Activated T-helper 2 cell treated with anti-CD3 and anti-CD28 coated beads, Interferon-gamma antibody, Interleukin-2, Interleukin-4, amounts not matched to agents 10 μg/mL and 5 μg/mL and 100 μg/mL, durations not matched to agents 14 hours and 24 hours and 36 hours (primary cell): ENCODE results near the gene MYO19. TPM values are rescaled to one million over a fixed set of nuclear protein-coding genes. Genes with fewer than 3 reads are reported as not detected.
"Not testable (repeated sequence)": the region's sequence is repeated elsewhere in the genome, so short reads cannot be mapped to it uniquely, and the experiment has no call there.

Experiments
- DNase-seq: peaks from one replicate; pipeline ENCODE4 v3.0.0; 2021; ENCODE audit warnings: low spot score
- H3K27ac Mint-ChIP-seq: one replicate; pipeline ENCODE4 v1.8.0; 2021; ENCODE audit warnings: mixed read lengths
- H3K27me3 Mint-ChIP-seq: one replicate; pipeline ENCODE4 v1.8.0; 2021; ENCODE audit warnings: low read depth, mixed read lengths
- H3K36me3 Mint-ChIP-seq: one replicate; pipeline ENCODE4 v1.8.0; 2021; ENCODE audit warnings: low read depth, mixed read lengths
- H3K4me1 Mint-ChIP-seq: one replicate; pipeline ENCODE4 v1.8.0; 2021; ENCODE audit warnings: low read depth, mixed read lengths
- H3K4me3 Mint-ChIP-seq: one replicate; pipeline ENCODE4 v1.8.0; 2021; ENCODE audit warnings: low read depth, mild to moderate bottlenecking, moderate library complexity, mixed read lengths
- H3K9me3 Mint-ChIP-seq: one replicate; pipeline ENCODE4 v1.8.0; 2021; ENCODE audit warnings: mixed read lengths
- intact Hi-C: fragments of 100-400 bp; cut with micrococcal nuclease; formaldehyde crosslinking; loops from one replicate; pipeline ENCODE4 v1.15.1; 2023
- total RNA-seq: library from RNA; stranded (reverse); gene quantifications from 2 replicates; pipeline ENCODE4 v1.2.3, GENCODE V29; 2022

MYO19 gene
- total RNA-seq, 1 donor from 2014 or later, result 155 TPM

DNA sequence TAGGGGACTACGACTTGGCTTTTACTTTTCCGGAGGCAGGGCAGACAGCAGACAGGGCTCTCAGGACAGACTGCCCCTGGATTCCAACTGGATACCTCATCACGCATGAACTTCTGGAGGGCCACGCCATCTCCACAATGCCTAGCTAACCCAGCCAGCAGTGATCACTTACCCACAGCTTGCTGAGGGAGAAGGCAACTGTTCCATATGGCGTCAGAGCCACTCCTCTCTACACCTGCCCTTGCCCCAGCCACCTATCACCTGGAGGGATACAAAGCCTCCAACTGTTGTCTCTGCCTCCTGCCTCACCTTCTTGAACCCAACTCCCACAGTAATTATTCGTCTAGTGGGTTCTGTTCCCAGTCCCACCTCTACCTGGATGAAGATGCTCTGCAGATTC, 8.8 kb downstream of the MYO19 start:
- no peaks in the 10 kb centered on the region for H3K27me3 Mint-ChIP-seq
- peaks cover 59% of the 10 kb centered on the region for H3K36me3 Mint-ChIP-seq
- no peaks in the 10 kb centered on the region for H3K9me3 Mint-ChIP-seq
- intact Hi-C loops, result no loop called here
- no peak overlapping the region for H3K27ac Mint-ChIP-seq
- no peak overlapping the region for H3K4me3 Mint-ChIP-seq
- no peak for DNase-seq
- H3K4me1 Mint-ChIP-seq, result peaks cover 20% of the 10 kb centered on the region

DNA sequence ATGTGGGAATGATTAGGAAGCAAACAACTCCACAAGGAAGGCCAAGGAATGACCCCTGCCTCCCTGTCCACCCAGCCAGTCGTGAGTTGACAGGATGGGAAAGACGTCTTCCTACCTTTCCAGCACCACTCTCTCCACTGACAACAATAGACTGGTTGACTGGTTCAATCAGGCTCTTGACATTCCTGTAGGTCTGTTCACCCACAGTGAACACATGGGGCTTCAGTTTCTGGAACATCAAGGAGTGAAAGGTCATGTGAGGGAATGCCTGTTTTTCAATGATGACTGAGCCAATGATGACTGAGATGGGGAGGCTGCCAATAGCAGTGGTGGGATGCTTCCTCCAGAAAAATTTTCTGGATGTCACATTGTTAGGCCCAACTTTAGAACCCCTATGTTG, 9.6 kb downstream of the MYO19 start:
- intact Hi-C loops, result no loop called here
- H3K36me3 Mint-ChIP-seq, result peaks cover 67% of the 10 kb centered on the region
- H3K27ac Mint-ChIP-seq, result peak overlapping the region; percentile 9
- no peaks in the 10 kb centered on the region for H3K27me3 Mint-ChIP-seq
- no peaks in the 10 kb centered on the region for H3K9me3 Mint-ChIP-seq
- H3K4me3 Mint-ChIP-seq, result no peak overlapping the region
- DNase-seq, result no peak
- H3K4me1 Mint-ChIP-seq, result peaks cover 23% of the 10 kb centered on the region

DNA sequence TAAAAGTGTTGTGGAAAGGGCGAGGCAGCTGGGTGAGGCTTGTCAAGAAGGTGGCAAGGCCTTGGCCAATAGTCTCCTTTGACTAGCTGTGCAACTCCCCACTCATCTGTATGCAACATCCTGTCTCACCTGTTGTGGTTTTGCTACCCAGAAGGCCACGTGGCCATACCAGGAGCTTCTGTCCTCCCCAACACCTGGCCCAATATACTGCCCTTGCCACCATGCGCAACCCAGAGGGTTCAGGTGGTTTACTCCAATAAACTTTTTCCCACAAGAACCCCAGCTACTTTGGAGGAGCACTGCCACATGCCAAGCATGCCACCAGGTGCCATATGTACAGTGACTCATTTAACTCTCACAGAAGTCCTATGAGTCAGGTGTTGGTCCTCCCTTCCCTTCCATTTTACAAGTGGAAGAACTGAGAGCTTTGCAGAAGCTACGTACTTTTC, 10.2 kb downstream of the MYO19 start:
- peak overlapping the region; percentile 67 for H3K27ac Mint-ChIP-seq
- intact Hi-C loops, result no loop called here
- H3K36me3 Mint-ChIP-seq, result peaks cover 70% of the 10 kb centered on the region
- DNase-seq, result no peak
- peaks cover 21% of the 10 kb centered on the region for H3K4me1 Mint-ChIP-seq
- H3K4me3 Mint-ChIP-seq, result no peak overlapping the region
- H3K27me3 Mint-ChIP-seq, result no peaks in the 10 kb centered on the region
- no peaks in the 10 kb centered on the region for H3K9me3 Mint-ChIP-seq

DNA sequence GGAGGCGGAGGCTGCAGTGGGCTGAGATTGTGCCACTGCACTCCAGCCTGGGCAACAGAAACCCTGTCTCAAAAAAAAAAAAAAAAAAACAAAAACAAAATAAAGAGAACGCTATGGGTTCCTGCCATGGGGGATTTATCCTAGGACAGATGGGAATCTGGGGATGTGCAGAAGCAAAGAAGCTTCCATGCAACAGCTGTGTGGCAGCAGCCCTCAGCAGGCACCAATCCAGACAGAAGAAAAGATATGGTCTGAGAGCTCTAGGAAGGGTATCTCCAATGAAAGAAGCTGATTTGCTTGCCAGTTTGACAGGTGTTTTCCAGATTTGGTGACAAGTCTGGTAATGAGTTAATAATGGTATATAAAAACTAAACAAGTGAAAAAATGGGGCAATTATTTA, 11.6 kb downstream of the MYO19 start:
- Mint-ChIP-seq H3K4me1 (peaks cover 18% of the 10 kb centered on the region), H3K36me3 (peaks cover 74% of the 10 kb centered on the region), H3K9me3 (no peaks in the 10 kb centered on the region), H3K27ac (no peak overlapping the region), H3K4me3 (no peak overlapping the region), H3K27me3 (no peaks in the 10 kb centered on the region)
- intact Hi-C loops, result no loop called here
- no peak for DNase-seq

DNA sequence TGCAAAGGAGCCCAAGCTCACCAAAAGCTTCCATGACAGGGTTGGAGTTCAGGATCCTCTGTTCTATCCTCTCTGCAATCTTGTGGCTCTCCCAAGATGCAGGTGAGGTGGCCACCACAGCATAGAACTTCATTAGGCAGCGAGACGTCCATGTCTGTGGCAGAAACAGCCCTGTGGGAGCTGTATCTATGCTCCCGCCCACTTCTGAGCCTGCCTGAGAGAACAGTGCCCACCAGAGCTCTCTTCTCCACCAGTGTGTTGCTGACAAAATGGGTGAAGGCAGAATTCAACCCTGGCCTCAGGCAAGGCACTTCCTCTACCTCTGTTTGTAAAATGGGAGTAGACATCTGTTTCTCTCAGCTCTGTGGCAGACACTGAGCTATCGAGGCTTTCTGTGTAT, 18.8 kb downstream of the MYO19 start:
- intact Hi-C loops, result no loop called here
- H3K9me3 Mint-ChIP-seq, result no peaks in the 10 kb centered on the region
- no peak for DNase-seq
- H3K4me3 Mint-ChIP-seq, result no peak overlapping the region
- H3K27ac Mint-ChIP-seq, result no peak overlapping the region
- peaks cover 3% of the 10 kb centered on the region for H3K4me1 Mint-ChIP-seq
- H3K36me3 Mint-ChIP-seq, result peaks cover 68% of the 10 kb centered on the region
- H3K27me3 Mint-ChIP-seq, result no peaks in the 10 kb centered on the region

DNA sequence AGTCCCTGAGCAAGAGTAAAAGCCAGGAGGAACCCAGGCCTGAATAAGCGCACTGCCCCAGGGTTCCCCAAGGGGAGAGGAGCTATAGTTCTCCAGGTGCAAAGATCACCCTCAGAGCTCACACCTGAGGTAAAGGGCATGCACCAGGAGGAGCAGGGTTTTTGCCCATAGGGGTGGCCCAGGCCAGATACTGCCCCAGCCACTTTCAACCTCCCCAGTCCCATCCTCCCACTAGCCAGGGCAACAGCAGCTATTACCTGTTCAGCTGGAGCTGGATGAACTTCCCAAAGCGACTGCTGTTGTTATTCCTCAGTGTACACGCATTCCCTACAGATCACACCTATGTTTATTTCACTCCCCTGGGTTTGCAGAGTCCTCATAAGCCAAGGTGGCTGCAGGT, 19.8 kb downstream of the MYO19 start:
- H3K27ac Mint-ChIP-seq, result no peak overlapping the region
- DNase-seq, result no peak
- H3K36me3 Mint-ChIP-seq, result peaks cover 67% of the 10 kb centered on the region
- H3K27me3 Mint-ChIP-seq, result no peaks in the 10 kb centered on the region
- intact Hi-C loops, result no loop called here
- H3K9me3 Mint-ChIP-seq, result no peaks in the 10 kb centered on the region
- H3K4me1 Mint-ChIP-seq, result no peaks in the 10 kb centered on the region
- H3K4me3 Mint-ChIP-seq, result no peak overlapping the region

DNA sequence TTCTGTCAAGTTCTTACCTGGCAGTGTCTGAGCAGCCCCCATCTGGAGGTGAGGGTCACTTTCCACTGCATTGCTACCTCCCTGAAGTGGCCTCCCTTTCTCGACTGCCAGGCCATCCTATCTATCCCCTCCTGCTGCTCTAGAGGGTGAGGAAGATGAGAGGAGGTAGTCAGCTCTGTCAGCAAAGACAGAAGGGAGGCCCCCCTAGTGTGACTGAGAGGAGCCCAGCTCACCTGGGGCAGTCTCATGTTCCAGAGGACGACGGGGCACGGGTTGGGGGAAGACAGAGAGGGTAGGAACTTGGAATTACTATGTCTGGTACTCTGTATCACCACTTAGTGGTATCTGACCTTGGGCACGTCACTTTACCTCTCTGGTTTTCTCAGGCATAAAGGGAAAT, 22.0 kb downstream of the MYO19 start:
- DNase-seq, result no peak
- Mint-ChIP-seq H3K4me3 (no peak overlapping the region), H3K36me3 (peaks cover 73% of the 10 kb centered on the region), H3K27me3 (no peaks in the 10 kb centered on the region), H3K9me3 (no peaks in the 10 kb centered on the region), H3K4me1 (no peaks in the 10 kb centered on the region), H3K27ac (no peak overlapping the region)
- intact Hi-C loops, result no loop called here

DNA sequence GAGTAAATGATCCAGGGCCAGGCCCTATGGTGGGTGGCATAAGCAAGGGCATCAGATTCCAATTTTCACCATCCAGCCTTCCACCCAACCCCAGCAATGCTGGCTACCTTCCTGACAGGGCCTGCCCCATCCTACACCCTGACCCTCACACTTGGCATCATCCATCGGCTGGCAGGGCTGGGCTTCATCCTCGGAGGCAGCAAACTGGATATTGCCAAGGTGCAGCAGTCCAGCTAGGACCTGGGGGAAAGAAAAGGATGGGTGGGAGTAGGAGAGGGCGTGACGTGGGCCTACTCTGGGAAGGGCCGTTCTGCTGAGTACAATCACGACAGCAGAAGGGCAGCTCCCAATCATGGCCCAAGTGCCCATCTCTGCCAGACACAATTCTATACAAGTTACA, 23.5 kb downstream of the MYO19 start:
- H3K9me3 Mint-ChIP-seq, result no peaks in the 10 kb centered on the region
- no peak overlapping the region for H3K27ac Mint-ChIP-seq
- peaks cover 80% of the 10 kb centered on the region for H3K36me3 Mint-ChIP-seq

DNA sequence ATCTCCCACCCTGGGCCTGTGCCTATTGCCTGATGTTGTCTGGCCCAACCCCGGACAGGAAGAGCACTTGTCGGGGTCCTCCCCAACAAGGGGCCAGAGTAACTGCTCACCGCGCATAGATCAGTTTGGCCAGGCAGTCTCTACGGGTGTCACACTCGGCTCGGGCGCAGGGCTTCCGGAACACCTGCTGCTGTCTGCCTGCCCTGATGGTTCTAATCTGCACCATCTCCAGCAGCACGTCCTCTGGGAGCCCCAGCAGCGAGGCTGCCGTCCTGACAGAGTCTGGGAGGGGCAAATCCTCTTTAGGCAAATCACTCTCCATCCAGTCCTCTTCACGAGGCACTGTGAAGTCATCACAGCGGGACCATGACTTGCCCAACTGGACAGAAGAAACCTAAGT, 24.0 kb downstream of the MYO19 start:
- Mint-ChIP-seq H3K4me1 (no peaks in the 10 kb centered on the region), H3K36me3 (peaks cover 84% of the 10 kb centered on the region), H3K27me3 (no peaks in the 10 kb centered on the region), H3K9me3 (no peaks in the 10 kb centered on the region), H3K27ac (no peak overlapping the region), H3K4me3 (no peak overlapping the region)
- DNase-seq, result no peak
- intact Hi-C loops, result no loop called here

More for the DNA sequence above, 23.5 kb downstream of the MYO19 start:
- H3K4me3 Mint-ChIP-seq, result no peak overlapping the region
- H3K27me3 Mint-ChIP-seq, result no peaks in the 10 kb centered on the region
- intact Hi-C loops, result no loop called here
- DNase-seq, result no peak
- no peaks in the 10 kb centered on the region for H3K4me1 Mint-ChIP-seq

DNA sequence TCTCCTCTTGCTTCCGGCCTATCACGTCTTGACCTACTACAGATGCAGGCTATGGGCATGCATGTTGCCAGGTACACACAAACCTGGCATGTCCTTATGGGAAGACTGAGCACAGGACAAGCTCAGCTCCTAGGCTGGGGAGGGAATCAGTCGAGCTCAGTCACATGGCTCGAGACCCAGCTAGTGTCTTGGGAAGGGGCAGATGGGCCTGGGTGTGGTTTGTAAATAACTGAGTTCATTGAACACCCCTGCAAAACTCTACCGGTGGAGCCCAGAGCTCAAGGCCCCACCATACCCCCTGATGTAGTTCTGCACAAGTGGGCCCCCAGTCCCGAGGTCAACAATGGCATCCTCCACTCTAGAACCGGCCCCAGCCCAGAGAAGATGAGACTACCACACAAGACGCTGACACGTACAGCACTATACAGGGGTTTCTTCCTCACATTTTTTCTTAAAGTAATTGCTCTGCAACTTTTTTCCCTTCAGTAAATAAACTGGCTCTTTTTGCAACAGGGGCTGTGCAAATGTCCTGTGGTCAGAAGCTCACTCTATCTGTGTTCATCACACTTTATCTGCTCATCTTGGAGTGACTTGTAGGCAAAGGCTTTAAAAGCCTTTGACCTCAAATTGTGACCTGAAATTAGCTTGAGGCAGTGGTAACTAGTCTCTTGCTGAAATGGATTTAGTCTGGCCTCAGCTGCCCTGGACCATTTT, 25.2 kb downstream of the MYO19 start:
- no peaks in the 10 kb centered on the region for H3K9me3 Mint-ChIP-seq
- no peak overlapping the region for H3K27ac Mint-ChIP-seq
- intact Hi-C loops, result no loop called here
- no peak for DNase-seq
- peaks cover 81% of the 10 kb centered on the region for H3K36me3 Mint-ChIP-seq
- no peak overlapping the region for H3K4me3 Mint-ChIP-seq
- no peaks in the 10 kb centered on the region for H3K4me1 Mint-ChIP-seq
- no peaks in the 10 kb centered on the region for H3K27me3 Mint-ChIP-seq

DNA sequence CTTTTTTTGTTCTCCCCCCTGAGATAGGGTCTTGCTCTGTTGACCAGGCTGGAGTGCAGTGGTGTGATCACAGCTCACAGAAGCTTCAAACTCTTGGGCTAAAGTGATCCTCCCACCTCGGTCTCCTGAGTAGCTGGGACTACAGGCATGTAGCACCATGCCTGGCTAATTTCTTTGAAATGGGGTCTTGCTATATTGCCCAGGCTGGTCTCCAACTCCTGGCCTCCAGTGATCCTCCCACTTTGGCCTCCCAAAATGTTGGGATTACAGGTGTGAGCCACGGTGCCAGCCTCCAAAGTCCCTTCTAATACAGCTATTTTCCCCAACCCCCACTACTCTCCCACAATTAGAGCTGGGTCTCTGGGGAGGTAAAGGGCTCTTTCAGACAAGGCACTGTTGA, 26.2 kb downstream of the MYO19 start:
- DNase-seq, H3K27ac Mint-ChIP-seq, H3K9me3 Mint-ChIP-seq, H3K4me3 Mint-ChIP-seq, H3K4me1 Mint-ChIP-seq, H3K27me3 Mint-ChIP-seq, intact Hi-C loops: not testable (repeated sequence)
- H3K36me3 Mint-ChIP-seq, result peaks cover 81% of the 10 kb centered on the region

DNA sequence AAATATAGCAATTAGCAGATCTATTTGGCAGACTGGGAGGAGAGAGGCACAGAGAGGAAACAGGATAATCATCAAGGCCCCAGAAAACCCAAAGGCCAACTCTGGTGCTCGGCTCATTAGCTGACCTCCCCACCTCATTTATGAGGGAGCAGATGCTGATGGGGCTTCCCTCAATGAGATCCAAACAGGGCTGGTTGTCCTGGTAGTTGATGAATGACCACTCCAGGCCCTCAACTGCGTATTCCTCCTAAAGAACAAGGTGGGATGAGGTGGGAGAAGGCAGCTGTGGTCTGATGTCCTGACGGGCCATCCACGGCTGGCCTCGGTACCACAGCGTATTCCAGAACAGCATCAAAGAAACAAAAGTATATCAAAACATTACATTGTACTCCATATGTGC, 27.4 kb downstream of the MYO19 start:
- H3K36me3 Mint-ChIP-seq, result peaks cover 82% of the 10 kb centered on the region
- no peaks in the 10 kb centered on the region for H3K9me3 Mint-ChIP-seq
- H3K27me3 Mint-ChIP-seq, result no peaks in the 10 kb centered on the region
- H3K4me3 Mint-ChIP-seq, result no peak overlapping the region
- DNase-seq, result no peak
- H3K4me1 Mint-ChIP-seq, result no peaks in the 10 kb centered on the region
- no peak overlapping the region for H3K27ac Mint-ChIP-seq
- intact Hi-C loops, result no loop called here

DNA sequence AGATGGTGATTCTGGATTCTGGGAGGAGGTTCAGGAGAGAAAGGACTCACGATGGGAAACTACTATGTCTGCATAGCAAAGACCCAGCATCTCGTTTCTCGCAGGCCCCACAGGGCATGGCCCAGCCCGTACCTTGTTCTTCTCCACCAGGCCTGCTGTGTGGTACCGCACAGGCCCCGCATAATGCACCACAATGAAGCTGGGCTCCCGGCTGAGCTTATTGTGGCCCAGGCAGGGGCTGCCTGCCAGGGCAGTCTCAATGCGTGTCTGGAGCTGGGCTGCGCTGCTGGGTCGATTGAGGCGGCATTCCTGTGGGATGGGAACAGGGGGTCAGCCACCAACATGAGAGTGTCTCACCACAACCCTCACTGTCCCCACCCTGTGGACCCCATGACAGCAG, 27.8 kb downstream of the MYO19 start:
- Mint-ChIP-seq H3K27ac (no peak overlapping the region), H3K4me3 (no peak overlapping the region), H3K4me1 (no peaks in the 10 kb centered on the region), H3K9me3 (no peaks in the 10 kb centered on the region), H3K27me3 (no peaks in the 10 kb centered on the region), H3K36me3 (peaks cover 80% of the 10 kb centered on the region)
- no peak for DNase-seq
- intact Hi-C loops, result no loop called here
